ENCODE data around the gene S100A1.

The S100A1 gene

GRCh38 chr1:153592748-153593147 lies 35.5 kb upstream of the S100A1 start:
- DNase-seq (ENCODE audit: low read depth, low spot score) = no peak
- Histone ChIP-seq H3K27me3 (ENCODE audit: control insufficient read depth, insufficient read depth, low read length) (no peaks in the 10 kb centered on the region), H3K4me1 (ENCODE audit: control insufficient read depth, insufficient read depth, low read length) (no peaks in the 10 kb centered on the region), H3K27ac (ENCODE audit: low read length) (no peak overlapping the region), H3K4me3 (ENCODE audit: low read length) (no peak overlapping the region), H3K36me3 (ENCODE audit: control insufficient read depth, insufficient read depth, low read length) (no peaks in the 10 kb centered on the region), H3K9me3 (ENCODE audit: control insufficient read depth, insufficient read depth, low read length) (no peaks in the 10 kb centered on the region)
- WGBS (ENCODE audit: insufficient coverage, insufficient read length) = no CpG with 5 or more reads among the region's 4 CpGs

DNA sequence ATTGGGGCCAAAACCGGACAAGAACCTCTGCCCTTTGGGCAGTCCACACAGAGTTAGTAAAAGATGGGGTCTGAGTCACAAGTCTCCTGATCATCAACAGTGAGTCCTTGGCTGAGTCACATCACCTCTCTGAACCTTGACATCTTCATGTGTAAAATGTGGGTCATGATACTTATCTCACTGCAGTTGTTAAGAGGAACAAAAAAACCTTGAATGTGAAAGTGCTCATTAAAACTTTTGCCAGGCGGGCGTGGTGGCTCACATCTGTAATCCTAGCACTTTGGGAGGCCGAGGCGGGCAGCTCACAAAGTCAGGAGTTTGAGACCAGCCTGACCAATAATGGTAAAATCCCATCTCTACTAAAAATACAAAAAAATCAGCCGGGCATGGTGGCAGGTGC lies 31.0 kb upstream of the S100A1 start:
- Histone ChIP-seq H3K9me3 (ENCODE audit: control insufficient read depth, insufficient read depth, low read length) (no peaks in the 10 kb centered on the region), H3K27me3 (ENCODE audit: control insufficient read depth, insufficient read depth, low read length) (no peaks in the 10 kb centered on the region), H3K27ac (ENCODE audit: low read length) (no peak overlapping the region), H3K36me3 (ENCODE audit: control insufficient read depth, insufficient read depth, low read length) (no peaks in the 10 kb centered on the region), H3K4me3 (ENCODE audit: low read length) (no peak overlapping the region), H3K4me1 (ENCODE audit: control insufficient read depth, insufficient read depth, low read length) (peaks cover 5% of the 10 kb centered on the region)
- no CpG with 5 or more reads among the region's 6 CpGs for WGBS (ENCODE audit: insufficient coverage, insufficient read length)
- DNase-seq (ENCODE audit: low read depth, low spot score) = no peak

- peak; percentile 70 for DNase-seq (ENCODE audit: low read depth, low spot score)
- peaks cover 5% of the 10 kb centered on the region for H3K4me1 ChIP-seq (ENCODE audit: control insufficient read depth, insufficient read depth, low read length)
- no CpG with 5 or more reads among the region's 7 CpGs for WGBS (ENCODE audit: insufficient coverage, insufficient read length)
- H3K27ac ChIP-seq (ENCODE audit: low read length) = no peak overlapping the region
- H3K36me3 ChIP-seq (ENCODE audit: control insufficient read depth, insufficient read depth, low read length) = no peaks in the 10 kb centered on the region
- H3K4me3 ChIP-seq (ENCODE audit: low read length) = no peak overlapping the region
- no peaks in the 10 kb centered on the region for H3K9me3 ChIP-seq (ENCODE audit: control insufficient read depth, insufficient read depth, low read length)
- H3K27me3 ChIP-seq (ENCODE audit: control insufficient read depth, insufficient read depth, low read length) = no peaks in the 10 kb centered on the region
These were observed 29.7 kb upstream of the S100A1 start for GRCh38 chr1:153598309-153599172.

GRCh38 chr1:153599847-153600246 lies 28.4 kb upstream of the S100A1 start:
- Histone ChIP-seq H3K4me3 (ENCODE audit: low read length) (no peak overlapping the region), H3K4me1 (ENCODE audit: control insufficient read depth, insufficient read depth, low read length) (peaks cover 5% of the 10 kb centered on the region), H3K36me3 (ENCODE audit: control insufficient read depth, insufficient read depth, low read length) (no peaks in the 10 kb centered on the region), H3K27me3 (ENCODE audit: control insufficient read depth, insufficient read depth, low read length) (no peaks in the 10 kb centered on the region), H3K27ac (ENCODE audit: low read length) (no peak overlapping the region), H3K9me3 (ENCODE audit: control insufficient read depth, insufficient read depth, low read length) (no peaks in the 10 kb centered on the region)
- WGBS (ENCODE audit: insufficient coverage, insufficient read length) = no CpG with 5 or more reads among the region's 7 CpGs
- DNase-seq (ENCODE audit: low read depth, low spot score) = no peak

GRCh38 chr1:153602749-153603148 lies 25.5 kb upstream of the S100A1 start:
- no peak overlapping the region for H3K4me3 ChIP-seq (ENCODE audit: low read length)

DNA sequence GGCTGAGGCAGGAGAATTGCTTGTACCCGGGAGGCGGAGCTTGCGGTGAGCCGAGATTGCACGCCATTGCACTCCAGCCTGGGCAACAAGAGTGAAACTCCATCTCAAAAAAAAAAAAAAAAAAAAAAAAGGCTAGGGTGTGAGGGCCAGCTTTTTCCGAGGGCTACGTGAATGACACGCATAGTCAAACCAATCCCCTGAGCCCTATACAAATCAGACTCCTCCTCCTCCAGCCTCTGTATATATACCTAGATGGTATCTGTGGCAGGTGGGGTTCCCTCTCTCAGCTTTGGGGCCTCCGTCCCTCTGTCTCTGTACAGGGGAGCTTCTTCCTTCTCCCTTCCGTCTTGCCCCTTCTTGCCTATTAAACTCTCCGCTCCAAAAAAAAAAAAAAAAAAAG lies 22.0 kb upstream of the S100A1 start:
- DNase-seq (ENCODE audit: low read depth, low spot score) = no peak
- H3K9me3 ChIP-seq (ENCODE audit: control insufficient read depth, insufficient read depth, low read length) = no peaks in the 10 kb centered on the region
- no peaks in the 10 kb centered on the region for H3K36me3 ChIP-seq (ENCODE audit: control insufficient read depth, insufficient read depth, low read length)
- no CpG with 5 or more reads among the region's 11 CpGs for WGBS (ENCODE audit: insufficient coverage, insufficient read length)
- peaks cover 6% of the 10 kb centered on the region; the same call in 1 of the 2 replicates for H3K4me1 ChIP-seq (ENCODE audit: control insufficient read depth, insufficient read depth, low read length)
- no peaks in the 10 kb centered on the region for H3K27me3 ChIP-seq (ENCODE audit: control insufficient read depth, insufficient read depth, low read length)
- no peak overlapping the region for H3K4me3 ChIP-seq (ENCODE audit: low read length)
- H3K27ac ChIP-seq (ENCODE audit: low read length) = no peak overlapping the region

More at GRCh38 chr1:153602749-153603148, 25.5 kb upstream of the S100A1 start:
- H3K9me3 ChIP-seq (ENCODE audit: control insufficient read depth, insufficient read depth, low read length) = no peaks in the 10 kb centered on the region
- no CpG with 5 or more reads among the region's 6 CpGs for WGBS (ENCODE audit: insufficient coverage, insufficient read length)
- H3K27me3 ChIP-seq (ENCODE audit: control insufficient read depth, insufficient read depth, low read length) = no peaks in the 10 kb centered on the region
- no peaks in the 10 kb centered on the region for H3K36me3 ChIP-seq (ENCODE audit: control insufficient read depth, insufficient read depth, low read length)
- DNase-seq (ENCODE audit: low read depth, low spot score) = no peak
- H3K4me1 ChIP-seq (ENCODE audit: control insufficient read depth, insufficient read depth, low read length) = peaks cover 5% of the 10 kb centered on the region
- H3K27ac ChIP-seq (ENCODE audit: low read length) = no peak overlapping the region

- no peak for DNase-seq (ENCODE audit: low read depth, low spot score)
- Histone ChIP-seq H3K27me3 (ENCODE audit: control insufficient read depth, insufficient read depth, low read length) (no peaks in the 10 kb centered on the region), H3K36me3 (ENCODE audit: control insufficient read depth, insufficient read depth, low read length) (no peaks in the 10 kb centered on the region), H3K4me3 (ENCODE audit: low read length) (no peak overlapping the region), H3K9me3 (ENCODE audit: control insufficient read depth, insufficient read depth, low read length) (no peaks in the 10 kb centered on the region), H3K27ac (ENCODE audit: low read length) (no peak overlapping the region), H3K4me1 (ENCODE audit: control insufficient read depth, insufficient read depth, low read length) (peaks cover 9% of the 10 kb centered on the region)
- WGBS (ENCODE audit: insufficient coverage, insufficient read length) = no CpG with 5 or more reads among the region's 8 CpGs
These were observed 20.9 kb upstream of the S100A1 start for GRCh38 chr1:153607381-153607780.

GRCh38 chr1:153608089-153608682 lies 20.0 kb upstream of the S100A1 start:
- Histone ChIP-seq H3K4me1 (ENCODE audit: control insufficient read depth, insufficient read depth, low read length) (peaks cover 13% of the 10 kb centered on the region), H3K27me3 (ENCODE audit: control insufficient read depth, insufficient read depth, low read length) (no peaks in the 10 kb centered on the region), H3K4me3 (ENCODE audit: low read length) (no peak overlapping the region), H3K27ac (ENCODE audit: low read length) (no peak overlapping the region), H3K9me3 (ENCODE audit: control insufficient read depth, insufficient read depth, low read length) (no peaks in the 10 kb centered on the region), H3K36me3 (ENCODE audit: control insufficient read depth, insufficient read depth, low read length) (no peaks in the 10 kb centered on the region)
- WGBS (ENCODE audit: insufficient coverage, insufficient read length) = no CpG with 5 or more reads among the region's 7 CpGs
- no peak for DNase-seq (ENCODE audit: low read depth, low spot score)

DNA sequence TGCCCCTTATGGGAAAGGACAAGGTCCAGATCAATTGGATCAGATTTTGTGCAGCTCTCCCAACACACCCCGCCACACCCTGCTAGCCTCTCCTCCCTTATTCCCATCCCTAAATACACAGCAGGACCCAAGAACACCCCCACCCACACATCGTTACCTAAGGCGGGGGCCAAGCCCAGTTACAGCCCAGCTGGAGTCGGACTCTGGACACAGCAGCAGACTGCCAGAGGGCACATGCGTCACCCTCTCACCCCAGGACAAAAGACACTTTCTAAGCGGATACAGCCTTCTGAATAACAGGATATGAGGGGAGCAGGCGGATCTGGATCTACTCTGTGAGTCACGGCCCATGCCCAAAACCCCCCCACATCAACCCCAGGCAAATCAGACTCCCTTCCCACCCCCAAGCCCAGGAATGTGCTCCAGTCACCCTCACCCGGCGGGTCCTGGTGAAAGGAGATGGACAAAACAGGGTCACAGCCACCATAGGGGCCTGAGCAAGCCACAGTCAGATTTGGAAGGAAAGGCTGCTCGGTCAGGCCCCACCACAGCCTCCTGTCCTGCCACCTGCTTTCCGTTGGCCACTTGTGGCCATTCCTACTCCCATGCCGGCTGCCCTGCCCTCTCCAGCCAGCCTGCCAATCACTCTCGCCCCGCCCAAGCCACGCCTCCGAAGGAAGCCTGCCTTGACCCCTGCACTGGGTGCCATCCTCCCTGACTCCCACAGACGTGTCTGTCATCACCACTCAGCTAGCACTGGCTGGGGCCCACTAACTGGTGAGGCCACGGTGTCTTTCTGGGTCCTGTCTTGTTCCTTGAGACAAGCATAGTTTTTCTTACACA lies 19.3 kb upstream of the S100A1 start:
- Histone ChIP-seq H3K4me3 (ENCODE audit: low read length) (no peak overlapping the region), H3K36me3 (ENCODE audit: control insufficient read depth, insufficient read depth, low read length) (no peaks in the 10 kb centered on the region), H3K27me3 (ENCODE audit: control insufficient read depth, insufficient read depth, low read length) (no peaks in the 10 kb centered on the region), H3K4me1 (ENCODE audit: control insufficient read depth, insufficient read depth, low read length) (peaks cover 14% of the 10 kb centered on the region), H3K27ac (ENCODE audit: low read length) (no peak overlapping the region), H3K9me3 (ENCODE audit: control insufficient read depth, insufficient read depth, low read length) (no peaks in the 10 kb centered on the region)
- WGBS (ENCODE audit: insufficient coverage, insufficient read length) = no CpG with 5 or more reads among the region's 19 CpGs
- no peak for DNase-seq (ENCODE audit: low read depth, low spot score)

- no peaks in the 10 kb centered on the region for H3K27me3 ChIP-seq (ENCODE audit: control insufficient read depth, insufficient read depth, low read length)
- H3K4me1 ChIP-seq (ENCODE audit: control insufficient read depth, insufficient read depth, low read length) = peaks cover 14% of the 10 kb centered on the region
- H3K36me3 ChIP-seq (ENCODE audit: control insufficient read depth, insufficient read depth, low read length) = no peaks in the 10 kb centered on the region
- WGBS (ENCODE audit: insufficient coverage, insufficient read length) = no CpG with 5 or more reads among the region's 6 CpGs
- H3K27ac ChIP-seq (ENCODE audit: low read length) = no peak overlapping the region
- DNase-seq (ENCODE audit: low read depth, low spot score) = no peak
- H3K9me3 ChIP-seq (ENCODE audit: control insufficient read depth, insufficient read depth, low read length) = no peaks in the 10 kb centered on the region
- H3K4me3 ChIP-seq (ENCODE audit: low read length) = no peak overlapping the region
These were observed 18.7 kb upstream of the S100A1 start for GRCh38 chr1:153609585-153609907.
